LNCaP clone FGC (cell line): ENCODE results near the gene KLHL6.

Experiments
- DNase-seq: peaks from one replicate; pipeline ENCODE4 v3.0.0-alpha.2; 2011; ENCODE audit warnings: low read depth
- H3K4me3 ChIP-seq: 2 replicates; pipeline ENCODE4 v1.5.1; 2011; ENCODE audit warnings: mild to moderate bottlenecking, low read depth, low read length, control low read depth
- CTCF ChIP-seq: IDR thresholded peaks from 2 replicates; pipeline ENCODE4 v1.5.1; 2012; ENCODE audit warnings: mild to moderate bottlenecking; ENCODE audit not compliant: control insufficient read depth, insufficient read depth; ENCODE audit errors: extremely low read depth

The KLHL6 gene

GRCh38 chr3:183506674-183507320 lies 48.7 kb downstream of the KLHL6 start:
- no peak for DNase-seq
- TF ChIP-seq CTCF = no peak
- H3K4me3 ChIP-seq = no peak overlapping the region

GRCh38 chr3:183504597-183504996 lies 50.9 kb downstream of the KLHL6 start:
- no peak overlapping the region for H3K4me3 ChIP-seq
- no peak for TF ChIP-seq CTCF

GRCh38 chr3:183503746-183504145 lies 51.8 kb downstream of the KLHL6 start:
- H3K4me3 ChIP-seq = no peak overlapping the region
- no peak for TF ChIP-seq CTCF
- no peak for DNase-seq

More at GRCh38 chr3:183504597-183504996, 50.9 kb downstream of the KLHL6 start:
- DNase-seq = no peak

GRCh38 chr3:183502237-183503181 lies 53.0 kb downstream of the KLHL6 start:
- peak; percentile 88 for TF ChIP-seq CTCF
- H3K4me3 ChIP-seq = no peak overlapping the region

GRCh38 chr3:183500981-183501704 lies 54.4 kb downstream of the KLHL6 start:
- DNase-seq = no peak
- TF ChIP-seq CTCF = no peak
- no peak overlapping the region for H3K4me3 ChIP-seq

More at GRCh38 chr3:183502237-183503181, 53.0 kb downstream of the KLHL6 start:
- DNase-seq = peak; percentile 46

- H3K4me3 ChIP-seq = no peak overlapping the region
- no peak for TF ChIP-seq CTCF
- DNase-seq = no peak
Measured at GRCh38 chr3:183500319-183500718, 55.2 kb downstream of the KLHL6 start.
